ENCODE measurements around the gene TSGA10IP.
A peak's percentile ranks its signal among the peaks of the same experiment; 100 is the strongest.

Gene TSGA10IP

DNA sequence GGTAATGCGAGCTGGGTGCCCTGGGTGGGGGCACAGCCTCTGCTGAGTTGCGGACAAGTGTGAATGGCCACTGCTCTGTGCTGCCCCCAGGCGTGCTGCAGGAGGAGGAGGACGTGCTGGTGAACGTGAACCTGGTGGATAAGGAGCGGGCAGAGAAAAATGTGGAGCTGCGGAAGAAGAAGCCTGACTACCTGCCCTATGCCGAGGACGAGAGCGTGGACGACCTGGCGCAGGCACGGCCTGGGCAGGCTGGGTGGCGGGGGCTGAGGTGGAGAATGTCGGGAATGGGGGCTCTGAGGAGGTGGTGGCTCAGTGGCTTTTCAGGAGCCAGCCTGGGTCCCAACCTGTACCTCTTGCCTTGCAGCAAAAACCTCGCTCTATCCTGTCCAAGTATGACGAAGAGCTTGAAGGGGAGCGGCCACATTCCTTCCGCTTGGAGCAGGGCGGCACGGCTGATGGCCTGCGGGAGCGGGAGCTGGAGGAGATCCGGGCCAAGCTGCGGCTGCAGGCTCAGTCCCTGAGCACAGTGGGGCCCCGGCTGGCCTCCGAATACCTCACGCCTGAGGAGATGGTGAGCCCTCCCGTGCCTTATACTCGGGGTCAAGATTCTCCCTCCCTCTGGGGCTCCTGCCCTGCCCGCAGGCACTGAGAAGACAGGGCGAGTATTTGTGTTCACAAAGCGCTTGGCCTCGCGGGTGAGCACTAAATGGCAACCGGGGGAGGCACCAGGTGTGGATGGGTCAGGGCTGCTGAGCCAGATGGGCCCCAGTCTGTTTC lies 20.9 kb downstream of the TSGA10IP start:
- Mint-ChIP-seq H3K36me3 (peaks cover 55 to 67% of the 10 kb centered on the region in 2 donors), H3K27ac (peak overlapping the region; percentile 14), H3K4me1 (peaks cover 29 to 48% of the 10 kb centered on the region in 2 donors), H3K27me3 (no peaks in the 10 kb centered on the region), H3K4me3 (no peak overlapping the region), H3K9me3 (no peaks in the 10 kb centered on the region)
- no peak for DNase-seq
- no peak for ATAC-seq (replicated peaks)

- H3K27me3 Mint-ChIP-seq: no peaks in the 10 kb centered on the region
- H3K27ac Mint-ChIP-seq: no peak overlapping the region
- no peak for ATAC-seq (replicated peaks)
- peaks cover 59 to 70% of the 10 kb centered on the region in 2 donors for H3K36me3 Mint-ChIP-seq
- H3K9me3 Mint-ChIP-seq: no peaks in the 10 kb centered on the region
- peaks cover 24 to 44% of the 10 kb centered on the region in 2 donors for H3K4me1 Mint-ChIP-seq
- no peak for DNase-seq
- no peak overlapping the region for H3K4me3 Mint-ChIP-seq
These were observed 22.2 kb downstream of the TSGA10IP start for GRCh38 chr11:65967329-65967934.

DNA sequence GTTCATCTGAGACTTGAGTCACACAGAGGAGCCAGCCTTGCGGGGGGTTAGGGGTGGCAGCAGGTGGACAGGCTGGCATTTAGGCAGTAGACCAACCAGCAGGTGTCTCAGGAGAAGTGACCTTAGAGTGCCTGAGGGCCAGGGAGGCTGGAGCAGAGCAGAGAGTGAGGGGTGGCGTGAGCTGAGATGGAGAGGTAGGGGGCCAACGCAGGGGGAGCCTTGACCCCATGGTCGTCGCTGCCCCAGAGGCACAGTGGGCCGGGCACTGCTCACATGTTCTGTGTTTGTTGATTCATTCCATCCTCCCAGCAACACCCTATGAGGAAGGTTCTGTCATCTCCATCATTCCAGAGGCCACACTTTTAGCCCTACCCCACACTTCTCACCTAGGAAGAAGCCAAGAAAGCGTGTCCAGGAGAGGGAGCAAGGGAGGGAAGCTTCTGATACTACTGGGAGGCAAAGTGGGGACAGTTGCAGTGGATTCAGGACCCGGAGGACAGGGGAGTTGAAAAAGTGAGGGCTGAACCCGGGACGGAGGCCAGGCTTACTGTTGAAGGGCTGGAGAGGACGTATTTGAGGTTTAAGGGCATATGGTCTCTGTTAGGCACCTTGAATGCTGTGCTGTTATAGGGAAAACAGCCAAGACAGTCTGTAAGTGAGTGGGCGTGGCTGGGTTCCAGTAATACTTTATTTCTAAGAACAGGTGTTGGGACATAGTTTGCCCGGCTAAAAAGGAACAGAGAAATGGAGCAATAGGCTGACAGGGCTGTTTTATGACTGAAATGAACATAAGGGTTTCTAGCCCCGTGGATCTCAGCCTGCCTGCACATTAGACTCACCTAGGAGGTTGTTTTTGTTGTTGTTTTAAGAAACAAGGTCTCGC lies 23.6 kb downstream of the TSGA10IP start:
- ATAC-seq (replicated peaks): no peak
- DNase-seq: no peak
- H3K4me1 Mint-ChIP-seq: peaks cover 13 to 30% of the 10 kb centered on the region in 2 donors
- H3K4me3 Mint-ChIP-seq: no peak overlapping the region
- H3K9me3 Mint-ChIP-seq: no peaks in the 10 kb centered on the region
- no peaks in the 10 kb centered on the region for H3K27me3 Mint-ChIP-seq
- H3K36me3 Mint-ChIP-seq: peaks cover 64 to 71% of the 10 kb centered on the region in 2 donors
- H3K27ac Mint-ChIP-seq: peak overlapping the region; percentile 59

- Mint-ChIP-seq H3K4me1 (peaks cover 8 to 14% of the 10 kb centered on the region in 2 donors), H3K9me3 (no peaks in the 10 kb centered on the region), H3K36me3 (peaks cover 58 to 65% of the 10 kb centered on the region in 2 donors), H3K27ac (no peak overlapping the region), H3K4me3 (no peak overlapping the region), H3K27me3 (no peaks in the 10 kb centered on the region)
- no peak for DNase-seq
- ATAC-seq (replicated peaks): no peak
These were observed 26.8 kb downstream of the TSGA10IP start for GRCh38 chr11:65972116-65972515.

GRCh38 chr11:65973439-65974110 lies 28.3 kb downstream of the TSGA10IP start:
- peaks cover 54 to 63% of the 10 kb centered on the region in 2 donors for H3K36me3 Mint-ChIP-seq
- no peak for ATAC-seq (replicated peaks)

GRCh38 chr11:65975771-65976170 lies 30.5 kb downstream of the TSGA10IP start:
- H3K9me3 Mint-ChIP-seq: no peaks in the 10 kb centered on the region
- H3K4me3 Mint-ChIP-seq: no peak overlapping the region
- no peak for ATAC-seq (replicated peaks)
- H3K27ac Mint-ChIP-seq: peak overlapping the region; percentile 77
- H3K36me3 Mint-ChIP-seq: peaks cover 54 to 63% of the 10 kb centered on the region in 2 donors
- no peak for DNase-seq
- H3K4me1 Mint-ChIP-seq: peaks cover 0 to 2% of the 10 kb centered on the region in 2 donors
- H3K27me3 Mint-ChIP-seq: no peaks in the 10 kb centered on the region

More at GRCh38 chr11:65973439-65974110, 28.3 kb downstream of the TSGA10IP start:
- Mint-ChIP-seq H3K27me3 (no peaks in the 10 kb centered on the region), H3K4me3 (no peak overlapping the region), H3K27ac (peak overlapping the region; percentile 6), H3K4me1 (peaks cover 6 to 11% of the 10 kb centered on the region in 2 donors), H3K9me3 (no peaks in the 10 kb centered on the region)
- no peak for DNase-seq

DNA sequence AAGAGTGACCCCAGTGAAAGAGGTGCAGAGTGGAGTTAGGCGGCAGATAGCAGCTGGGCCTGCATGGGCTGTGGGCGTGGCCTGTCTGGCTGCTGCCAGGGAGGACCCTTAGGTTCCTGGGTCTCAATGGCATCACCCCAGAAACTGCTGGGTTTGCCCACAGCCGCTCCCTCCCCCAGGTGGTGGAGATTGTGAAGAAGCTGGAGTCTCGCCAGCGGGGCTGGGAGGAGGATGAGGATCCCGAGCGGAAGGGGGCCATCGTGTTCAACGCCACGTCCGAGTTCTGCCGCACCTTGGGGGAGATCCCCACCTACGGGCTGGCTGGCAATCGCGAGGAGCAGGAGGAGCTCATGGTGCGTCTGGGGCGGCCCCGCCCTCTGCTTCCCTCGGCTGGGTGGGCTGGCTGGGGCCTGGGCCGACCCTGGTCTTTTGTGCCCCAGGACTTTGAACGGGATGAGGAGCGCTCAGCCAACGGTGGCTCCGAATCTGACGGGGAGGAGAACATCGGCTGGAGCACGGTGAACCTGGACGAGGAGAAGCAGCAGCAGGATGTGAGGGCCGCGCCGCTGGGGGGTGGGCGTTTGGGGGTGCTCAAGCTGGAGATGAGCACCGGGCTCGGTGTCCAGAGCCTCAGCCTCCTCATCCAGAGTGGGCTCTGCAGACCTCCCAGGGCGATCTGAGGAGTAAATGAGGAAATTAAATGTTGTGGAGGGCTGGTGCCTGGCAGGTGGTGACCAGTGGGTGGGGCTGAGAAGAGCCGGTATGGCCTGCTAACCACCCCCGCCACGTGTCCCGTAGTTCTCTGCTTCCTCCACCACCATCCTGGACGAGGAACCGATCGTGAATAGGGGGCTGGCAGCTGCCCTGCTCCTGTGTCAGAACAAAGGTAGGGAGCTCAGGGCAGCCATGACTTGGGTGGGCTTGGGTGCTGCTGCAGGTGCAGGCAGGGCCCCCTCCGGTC lies 31.2 kb downstream of the TSGA10IP start:
- Mint-ChIP-seq H3K4me1 (peaks cover 0 to 2% of the 10 kb centered on the region in 2 donors), H3K27me3 (no peaks in the 10 kb centered on the region), H3K27ac (peak overlapping the region; percentile 83)

GRCh38 chr11:65977621-65978390 lies 32.5 kb downstream of the TSGA10IP start:
- DNase-seq: no peak
- no peak for ATAC-seq (replicated peaks)
- no peaks in the 10 kb centered on the region for H3K9me3 Mint-ChIP-seq
- H3K36me3 Mint-ChIP-seq: peaks cover 47 to 54% of the 10 kb centered on the region in 2 donors
- peak overlapping the region; percentile 42 for H3K27ac Mint-ChIP-seq
- H3K4me3 Mint-ChIP-seq: no peak overlapping the region
- no peaks in the 10 kb centered on the region for H3K4me1 Mint-ChIP-seq
- H3K27me3 Mint-ChIP-seq: no peaks in the 10 kb centered on the region

More for the DNA sequence above, 31.2 kb downstream of the TSGA10IP start:
- Mint-ChIP-seq H3K9me3 (no peaks in the 10 kb centered on the region), H3K4me3 (no peak overlapping the region), H3K36me3 (peaks cover 54 to 62% of the 10 kb centered on the region in 2 donors)
- ATAC-seq (replicated peaks) (no peak), DNase-seq (no peak)

DNA sequence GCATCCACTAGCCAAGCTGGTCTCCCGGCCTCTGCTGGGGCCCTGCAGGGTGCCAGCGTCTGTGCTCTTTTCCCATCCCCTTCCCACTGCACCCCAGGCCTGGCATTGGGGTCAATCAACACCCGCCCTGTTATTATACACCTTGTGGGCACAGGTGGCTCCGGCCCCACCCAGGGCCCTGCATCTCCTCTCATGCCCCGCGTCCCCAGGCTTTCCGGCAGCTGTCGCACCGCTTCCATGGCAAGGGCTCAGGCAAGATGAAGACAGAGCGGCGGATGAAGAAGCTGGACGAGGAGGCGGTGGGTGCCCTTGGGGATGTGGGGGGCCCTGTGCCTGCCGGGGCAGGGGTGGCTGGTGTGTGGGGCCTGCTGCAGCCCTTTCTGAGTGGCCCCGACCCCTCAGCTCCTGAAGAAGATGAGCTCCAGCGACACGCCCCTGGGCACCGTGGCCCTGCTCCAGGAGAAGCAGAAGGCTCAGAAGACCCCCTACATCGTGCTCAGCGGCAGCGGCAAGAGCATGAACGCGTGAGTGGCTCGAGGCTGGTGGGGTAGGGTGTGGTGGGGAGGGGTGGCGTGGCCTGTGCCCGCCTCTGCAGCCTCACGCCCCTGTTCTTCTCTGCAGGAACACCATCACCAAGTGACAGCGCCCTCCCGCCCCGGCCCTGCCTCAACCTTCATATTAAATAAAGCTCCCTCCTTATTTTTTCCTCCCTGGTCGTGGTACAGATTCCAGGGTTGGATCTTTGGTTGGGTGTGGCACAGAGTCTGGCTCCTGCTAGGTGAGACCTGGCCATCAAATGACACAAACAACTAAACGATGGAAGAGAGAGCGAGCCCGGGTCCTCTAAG lies 33.3 kb downstream of the TSGA10IP start:
- H3K4me3 Mint-ChIP-seq: no peak overlapping the region
- no peaks in the 10 kb centered on the region for H3K27me3 Mint-ChIP-seq
- peak overlapping the region; percentile 47 for H3K27ac Mint-ChIP-seq
- no peaks in the 10 kb centered on the region for H3K9me3 Mint-ChIP-seq
- peaks cover 42 to 47% of the 10 kb centered on the region in 2 donors for H3K36me3 Mint-ChIP-seq
- DNase-seq (no peak), ATAC-seq (replicated peaks) (no peak)
- no peaks in the 10 kb centered on the region for H3K4me1 Mint-ChIP-seq

DNA sequence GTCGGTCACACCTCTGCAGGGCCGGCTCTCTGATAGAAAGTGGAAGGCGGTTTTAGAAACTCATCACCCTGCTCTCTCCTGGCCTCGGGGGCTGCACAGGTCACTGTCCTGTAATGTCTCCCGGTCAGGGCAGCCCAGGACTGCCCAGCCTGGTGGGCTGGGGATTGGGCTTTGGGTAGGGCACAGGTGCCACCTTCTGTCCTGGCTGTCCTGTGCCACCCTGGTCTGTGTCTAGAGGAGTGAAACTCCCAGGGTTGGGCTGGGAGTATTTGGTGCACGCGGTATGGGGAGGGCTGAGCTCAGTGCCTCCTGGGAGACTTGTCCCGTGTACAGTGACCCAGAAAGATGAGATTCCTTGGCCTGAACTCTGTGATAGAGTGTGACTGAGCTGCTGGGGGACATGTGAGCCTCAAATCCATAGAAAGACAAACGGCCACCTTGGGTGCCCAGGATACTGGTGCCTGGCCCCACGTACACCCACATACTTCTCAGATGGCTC lies 34.0 kb downstream of the TSGA10IP start:
- ATAC-seq (replicated peaks) (no peak), DNase-seq (no peak)
- Mint-ChIP-seq H3K36me3 (peaks cover 39 to 44% of the 10 kb centered on the region in 2 donors), H3K9me3 (no peaks in the 10 kb centered on the region), H3K27me3 (no peaks in the 10 kb centered on the region), H3K4me1 (no peaks in the 10 kb centered on the region), H3K27ac (peak overlapping the region; percentile 37), H3K4me3 (no peak overlapping the region)

DNA sequence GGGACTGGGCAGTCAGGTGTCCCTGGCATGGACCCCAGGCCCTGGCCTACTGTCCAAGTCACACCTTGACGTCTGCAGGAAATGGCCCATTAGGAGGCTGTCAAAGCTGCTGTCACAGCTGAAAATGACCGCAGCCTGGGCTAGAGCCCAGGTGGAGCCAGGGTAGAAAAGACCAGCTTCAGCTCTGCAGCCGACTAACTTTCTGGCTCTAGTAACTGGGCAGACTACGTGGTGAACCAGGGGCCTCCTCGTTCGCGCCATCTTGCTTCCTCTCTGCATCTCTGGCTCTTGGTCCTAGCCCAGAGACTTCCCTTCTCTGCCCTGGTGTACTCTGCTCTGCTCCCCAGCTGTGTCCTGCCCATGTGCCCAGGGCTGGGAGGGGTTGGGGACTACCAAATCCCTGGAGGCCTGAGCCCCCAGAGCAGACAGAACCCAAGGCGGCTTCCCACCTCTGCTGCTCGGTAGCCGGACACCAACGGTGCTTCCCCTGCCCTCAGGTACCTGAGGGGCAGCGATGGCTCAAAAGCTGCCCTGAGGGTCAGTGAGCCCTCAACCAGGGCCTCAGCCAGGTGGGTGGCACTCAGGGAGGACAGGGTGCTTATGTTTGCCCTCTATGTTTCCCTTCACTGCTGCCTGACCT lies 35.9 kb downstream of the TSGA10IP start:
- no peak overlapping the region for H3K27ac Mint-ChIP-seq
- H3K9me3 Mint-ChIP-seq: no peaks in the 10 kb centered on the region
- H3K4me3 Mint-ChIP-seq: no peak overlapping the region
- DNase-seq (no peak), ATAC-seq (replicated peaks) (no peak)
- H3K36me3 Mint-ChIP-seq: peaks cover 28 to 31% of the 10 kb centered on the region in 2 donors
- H3K27me3 Mint-ChIP-seq: no peaks in the 10 kb centered on the region
- no peaks in the 10 kb centered on the region for H3K4me1 Mint-ChIP-seq

All from stimulated activated naive B cell treated with anti-CD40 and anti-IgM and Interleukin-4, amounts not matched to agents 10 μg/mL and 1 μg/mL and 100 μg/mL, for 72 hours (primary cell).